H1 (cell line): ENCODE results near the gene IL6ST. TPM values are rescaled to one million over a fixed set of nuclear protein-coding genes. Genes with fewer than 3 reads are reported as not detected.

Experiments used
- CTCF ChIA-PET: fragments of 300-600 bp; sonication (Branson Sonifier 250); formaldehyde crosslinking; loops from one replicate; lab custom pipeline; 2021; ENCODE audit not compliant: partially characterized antibody; lab: Charles Lee
- POLR2A ChIA-PET: fragments of 300-600 bp; sonication (Branson Sonifier 250); formaldehyde crosslinking; loops from one replicate; lab custom pipeline; 2021; ENCODE audit warnings: inconsistent platforms; ENCODE audit not compliant: partially characterized antibody; lab: Charles Lee
- DNase-seq, 2 experiments: peaks; one replicate each; pipeline versions ENCODE4 v3.0.0 to v3.0.0-alpha.2; 2010 to 2022; ENCODE audit warnings: low spot score in 2 of 2, low read depth in 1 of 2, mixed read lengths in 1 of 2
- FAIRE-seq: peaks from 2 replicates; lab custom pipeline; 2011; peaks lifted over from hg19 to GRCh38; lab: Jason Lieb, UNC
- H2AFZ ChIP-seq: 2 replicates; pipeline ENCODE4 v1.8.1; 2012; ENCODE audit warnings: low read length, inconsistent platforms
- H2AK5ac ChIP-seq: 2 replicates; pipeline ENCODE4 v1.6.1; 2013; ENCODE audit warnings: low read depth, low read length
- H2BK120ac ChIP-seq: replicated peaks from 2 replicates; pipeline ENCODE3; 2013; ENCODE audit warnings: low read depth, low read length, inconsistent platforms
- H2BK12ac ChIP-seq: 2 replicates; pipeline ENCODE4 v1.6.1; 2013; ENCODE audit warnings: low read depth, low read length
- H2BK15ac ChIP-seq: 2 replicates; pipeline ENCODE4 v1.6.1; 2013; ENCODE audit warnings: low read length
- H2BK20ac ChIP-seq: 2 replicates; pipeline ENCODE4 v1.6.1; 2013; ENCODE audit warnings: low read length
- H2BK5ac ChIP-seq: 2 replicates; pipeline ENCODE4 v1.6.1; 2013; ENCODE audit warnings: low read depth, low read length
- H3K14ac ChIP-seq: 2 replicates; pipeline ENCODE4 v1.6.1; 2013; ENCODE audit warnings: inconsistent platforms; ENCODE audit not compliant: insufficient read length
- H3K18ac ChIP-seq: 2 replicates; pipeline ENCODE4 v1.6.1; 2013; ENCODE audit warnings: low read length; ENCODE audit errors: extremely low read depth
- H3K23ac ChIP-seq: 2 replicates; pipeline ENCODE4 v1.6.1; 2013; ENCODE audit warnings: inconsistent platforms; ENCODE audit not compliant: insufficient read length
- H3K23me2 ChIP-seq: 2 replicates; pipeline ENCODE4 v1.6.1; 2013; ENCODE audit warnings: low read depth, low read length
- H3K27ac ChIP-seq: 2 replicates; pipeline ENCODE4 v1.6.1; 2011; ENCODE audit warnings: low read depth, low read length, inconsistent platforms
- H3K27me3 ChIP-seq, 4 experiments: replicated peaks in 1 of 4; 1 replicate in 1 of 4; 2 replicates in 3 of 4; pipeline versions ENCODE4 v1.6.1 to v1.8.1; 2011 to 2013; ENCODE audit warnings: low read length in 3 of 4, mild to moderate bottlenecking in 3 of 4, inconsistent platforms in 2 of 4, mixed read lengths in 2 of 4, moderate library complexity in 1 of 4; ENCODE audit not compliant: control insufficient read depth in 3 of 4, insufficient read depth in 3 of 4; ENCODE audit errors: extremely low read depth in 1 of 4
- H3K36me3 ChIP-seq, 4 experiments: 2 replicates each; pipeline versions ENCODE4 v1.6.1 to v1.8.1; 2011 to 2013; ENCODE audit warnings: mild to moderate bottlenecking in 4 of 4, low read length in 3 of 4, moderate library complexity in 2 of 4, control low read depth in 1 of 4, inconsistent platforms in 1 of 4; ENCODE audit not compliant: insufficient read depth in 4 of 4, control insufficient read depth in 2 of 4
- H3K4ac ChIP-seq: replicated peaks from 2 replicates; pipeline ENCODE3; 2013; ENCODE audit warnings: low read length, low read depth, mixed read lengths, inconsistent platforms; ENCODE audit not compliant: insufficient read length
- H3K4me1 ChIP-seq, 4 experiments: replicated peaks in 1 of 4; 1 replicate in 1 of 4; 2 replicates in 3 of 4; pipeline versions ENCODE4 v1.6.1 to v1.8.1; 2011 to 2013; ENCODE audit warnings: low read length in 3 of 4, inconsistent platforms in 2 of 4, mixed read lengths in 1 of 4; ENCODE audit not compliant: insufficient read depth in 4 of 4, control insufficient read depth in 3 of 4
- H3K4me2 ChIP-seq, 2 experiments: 2 replicates each; pipeline versions ENCODE4 v1.6.1 to v1.8.1; 2011 to 2013; ENCODE audit warnings: low read depth in 2 of 2, low read length in 2 of 2, control low read depth in 1 of 2, inconsistent platforms in 1 of 2, mild to moderate bottlenecking in 1 of 2; ENCODE audit not compliant: insufficient read depth in 1 of 2
- H3K4me3 ChIP-seq, 4 experiments: fragments of 200-600, 300-600 bp in 1 of 4; sonication (generic), shearing (Covaris generic), sonication (Bioruptor Twin) in 1 of 4; 2 replicates each; pipeline versions ENCODE4 v1.5.1 to v1.8.1; 2011 to 2016; ENCODE audit warnings: low read length in 4 of 4, low read depth in 3 of 4, control low read depth in 2 of 4, inconsistent platforms in 2 of 4, mild to moderate bottlenecking in 2 of 4, mixed read lengths in 1 of 4, moderate library complexity in 1 of 4; ENCODE audit not compliant: insufficient read depth in 2 of 4; ENCODE audit errors: extremely low read depth in 1 of 4
- H3K56ac ChIP-seq: replicated peaks from 2 replicates; pipeline ENCODE3; 2013; ENCODE audit warnings: low read depth, mild to moderate bottlenecking, mixed read lengths, low read length, inconsistent platforms; ENCODE audit not compliant: insufficient read length
- H3K79me1 ChIP-seq: 2 replicates; pipeline ENCODE4 v1.6.1; 2013; ENCODE audit warnings: low read depth, low read length, control low read depth
- H3K79me2 ChIP-seq, 2 experiments: 2 replicates each; pipeline versions ENCODE4 v1.6.1 to v1.8.1; 2012 to 2013; ENCODE audit warnings: low read length in 2 of 2, mild to moderate bottlenecking in 2 of 2, inconsistent platforms in 1 of 2; ENCODE audit not compliant: insufficient read depth in 2 of 2, control insufficient read depth in 1 of 2
- H3K9ac ChIP-seq, 4 experiments: replicated peaks in 1 of 4; 1 replicate in 1 of 4; 2 replicates in 3 of 4; pipeline versions ENCODE4 v1.6.1 to v1.8.1; 2011 to 2013; ENCODE audit warnings: low read depth in 3 of 4, low read length in 3 of 4, control low read depth in 2 of 4, mild to moderate bottlenecking in 2 of 4, moderate library complexity in 2 of 4, inconsistent platforms in 1 of 4; ENCODE audit errors: extremely low read depth in 1 of 4
- H3K9me3 ChIP-seq, 2 experiments: 2 replicates each; pipeline versions ENCODE4 v1.6.1 to v1.8.1; 2012 to 2013; ENCODE audit warnings: mild to moderate bottlenecking in 2 of 2, moderate library complexity in 2 of 2, control low read depth in 1 of 2, inconsistent platforms in 1 of 2, low read depth in 1 of 2, low read length in 1 of 2, mixed read lengths in 1 of 2; ENCODE audit not compliant: insufficient read depth in 2 of 2
- H4K20me1 ChIP-seq, 2 experiments: replicated peaks in 1 of 2; 2 replicates each; pipeline versions ENCODE3 to v1.8.1; 2011 to 2013; ENCODE audit warnings: inconsistent platforms in 2 of 2, low read length in 2 of 2, mild to moderate bottlenecking in 1 of 2; ENCODE audit not compliant: insufficient read depth in 2 of 2, control insufficient read depth in 1 of 2
- H4K5ac ChIP-seq: 2 replicates; pipeline ENCODE4 v1.6.1; 2013; ENCODE audit warnings: low read length, low read depth, mixed read lengths, inconsistent platforms; ENCODE audit not compliant: insufficient read length
- H4K8ac ChIP-seq: 2 replicates; pipeline ENCODE4 v1.8.0; 2013; ENCODE audit warnings: mild to moderate bottlenecking, moderate library complexity, low read length, inconsistent platforms; ENCODE audit not compliant: insufficient read depth; ENCODE audit errors: extremely low read depth
- H4K91ac ChIP-seq: replicated peaks from 2 replicates; pipeline ENCODE3; 2013; ENCODE audit warnings: low read length, mixed read lengths, inconsistent platforms; ENCODE audit not compliant: insufficient read length
- ATF2 ChIP-seq: IDR thresholded peaks from 2 replicates; pipeline ENCODE4 v1.6.1; 2012; ENCODE audit warnings: low read length, inconsistent platforms
- CEBPB ChIP-seq: IDR thresholded peaks from 2 replicates; pipeline ENCODE4 v1.6.1; 2012; ENCODE audit warnings: low read depth, low read length
- KDM4A ChIP-seq: IDR thresholded peaks from one replicate; pipeline ENCODE4 v1.7.1; 2012; ENCODE audit warnings: low read depth, mild to moderate bottlenecking, moderate library complexity, low read length, inconsistent platforms; ENCODE audit not compliant: severe bottlenecking
- RFX5 ChIP-seq: IDR thresholded peaks from 2 replicates; pipeline ENCODE4 v1.6.1; 2011; ENCODE audit warnings: low read depth, low read length, improper control_type of control experiment, borderline replicate concordance
- WGBS, 2 experiments: shearing (Covaris generic) in 1 of 2; methylation state at CpG; one replicate each; pipeline versions ENCODE4 v1.1.6 to v1.1.7; 2013 to 2015; ENCODE audit warnings: low lambda C conversion rate in 2 of 2, mixed read lengths in 2 of 2, inconsistent platforms in 1 of 2, low coverage in 1 of 2, missing lambda C conversion rate in 1 of 2; ENCODE audit not compliant: insufficient replicate concordance in 2 of 2, insufficient coverage in 1 of 2, insufficient read length in 1 of 2; ENCODE audit errors: extremely low coverage in 1 of 2, missing lambda C conversion rate in 1 of 2; 5-methylcytosine and 5-hydroxymethylcytosine counted together
- polyA plus RNA-seq, 7 experiments: library from polyadenylated mRNA; depleted of rRNA in 3 of 7; stranded (reverse) in 5 of 7; unstranded in 2 of 7; fragments of >200 nt in 5 of 7; fragments of 200-250 nt in 2 of 7; gene quantifications; 1 replicate in 5 of 7; 2 replicates in 1 of 7; 4 replicates in 1 of 7; pipeline versions ENCODE4 v1.2.1 to v1.2.3, GENCODE V29; 2011 to 2013; ENCODE audit warnings: missing spikeins in 2 of 7, mixed read lengths in 2 of 7
- total RNA-seq: library from RNA; stranded (reverse); fragmentation: NEBNext Ultra II Directional; extraction: Animal tissue kit (Norgen Biotek cat#: 25700); gene quantifications from 2 replicates; pipeline ENCODE4 v1.2.1, GENCODE V29; 2021
- TF ChIP-seq, protein P1 (sequence below): IDR thresholded peaks from 2 replicates; pipeline ENCODE4 v1.6.1; 2012; ENCODE audit warnings: inconsistent platforms

IL6ST gene
- total and polyA plus RNA-seq, 2 of the 8 experiments (the other 6 are each of a cell fraction or from before 2014, with no cell fraction given) = 1.4 to 11.1 TPM

DNA sequence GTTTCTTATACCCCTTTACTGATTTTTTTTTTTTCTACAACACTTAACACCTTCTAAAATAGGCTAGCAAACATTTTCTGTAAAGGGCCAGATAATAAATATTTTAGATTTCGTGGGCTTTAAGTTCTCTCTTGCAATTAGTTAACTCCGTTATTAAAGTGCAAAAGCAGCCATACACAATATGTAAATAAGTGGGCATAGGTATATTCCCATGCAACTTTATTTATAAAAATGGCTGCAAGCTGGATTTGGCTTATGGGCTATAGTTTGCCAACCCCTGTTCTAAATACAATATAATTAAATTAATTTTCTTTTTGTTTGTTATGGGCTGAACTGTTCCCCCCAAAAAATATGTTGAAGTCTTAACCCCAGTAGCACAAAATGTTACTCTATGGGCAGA, 10.8 kb downstream of the IL6ST start:
- Histone ChIP-seq H4K8ac (no peak overlapping the region), H2BK12ac (no peak overlapping the region), H3K4ac (no peak overlapping the region), H3K27ac (no peak overlapping the region), H2AK5ac (no peak overlapping the region), H4K20me1 (no peaks in the 10 kb centered on the region), H3K4me3 (no peak overlapping the region), H2AFZ (no peak overlapping the region), H3K18ac (no peak overlapping the region), H3K4me1 (no peaks in the 10 kb centered on the region), H3K4me2 (no peak overlapping the region), H3K27me3 (no peaks in the 10 kb centered on the region), H3K79me2 (no peaks in the 10 kb centered on the region), H3K9me3 (no peaks in the 10 kb centered on the region), H2BK15ac (no peak overlapping the region), H4K91ac (no peak overlapping the region)
- ChIA-PET POLR2A (no interaction called here), CTCF (interaction anchor here (1.4 kb wide), 1 partner anchor 217 kb away, joined by 7 read pairs; no protein-coding TSS in a partner anchor)
- DNase-seq = no peak
- FAIRE-seq = no peak
- TF ChIP-seq RFX5 = no peak
- TF ChIP-seq ATF2 = no peak
- TF ChIP-seq, protein P1, sequence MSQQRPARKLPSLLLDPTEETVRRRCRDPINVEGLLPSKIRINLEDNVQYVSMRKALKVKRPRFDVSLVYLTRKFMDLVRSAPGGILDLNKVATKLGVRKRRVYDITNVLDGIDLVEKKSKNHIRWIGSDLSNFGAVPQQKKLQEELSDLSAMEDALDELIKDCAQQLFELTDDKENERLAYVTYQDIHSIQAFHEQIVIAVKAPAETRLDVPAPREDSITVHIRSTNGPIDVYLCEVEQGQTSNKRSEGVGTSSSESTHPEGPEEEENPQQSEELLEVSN = no peak
- no peak for TF ChIP-seq CEBPB
- TF ChIP-seq KDM4A = no peak
- TF ChIP-seq, all 59 proteins: peak for 0
- Histone ChIP-seq H2BK20ac (no peak overlapping the region), H2BK120ac (no peak overlapping the region), H3K23ac (no peak overlapping the region), H3K9ac (no peak overlapping the region), H3K23me2 (no peaks in the 10 kb centered on the region), H3K14ac (no peak overlapping the region), H4K5ac (no peak overlapping the region), H3K79me1 (no peaks in the 10 kb centered on the region), H3K36me3 (no peaks in the 10 kb centered on the region), H3K56ac (no peak overlapping the region), H2BK5ac (no peak overlapping the region)
- 90% methylated on average over 2 of the region's 2 CpGs; no CpG with 5 or more reads in 1 of the 2 experiments for WGBS, 2 experiments
